SW 1271 (cell line): Measurements from ENCODE around the gene MLF1.
"Not testable (repeated sequence)": the region's sequence is repeated elsewhere in the genome, so short reads cannot be mapped to it uniquely, and the experiment has no call there.

Experiments used
- DNase-seq, 2 experiments: peaks; one replicate each; lab custom pipeline; 2025; lab: John Stamatoyannopoulos, UW

The MLF1 gene, protein sequence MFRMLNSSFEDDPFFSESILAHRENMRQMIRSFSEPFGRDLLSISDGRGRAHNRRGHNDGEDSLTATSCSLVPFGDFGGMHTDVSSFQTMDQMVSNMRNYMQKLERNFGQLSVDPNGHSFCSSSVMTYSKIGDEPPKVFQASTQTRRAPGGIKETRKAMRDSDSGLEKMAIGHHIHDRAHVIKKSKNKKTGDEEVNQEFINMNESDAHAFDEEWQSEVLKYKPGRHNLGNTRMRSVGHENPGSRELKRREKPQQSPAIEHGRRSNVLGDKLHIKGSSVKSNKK

DNA sequence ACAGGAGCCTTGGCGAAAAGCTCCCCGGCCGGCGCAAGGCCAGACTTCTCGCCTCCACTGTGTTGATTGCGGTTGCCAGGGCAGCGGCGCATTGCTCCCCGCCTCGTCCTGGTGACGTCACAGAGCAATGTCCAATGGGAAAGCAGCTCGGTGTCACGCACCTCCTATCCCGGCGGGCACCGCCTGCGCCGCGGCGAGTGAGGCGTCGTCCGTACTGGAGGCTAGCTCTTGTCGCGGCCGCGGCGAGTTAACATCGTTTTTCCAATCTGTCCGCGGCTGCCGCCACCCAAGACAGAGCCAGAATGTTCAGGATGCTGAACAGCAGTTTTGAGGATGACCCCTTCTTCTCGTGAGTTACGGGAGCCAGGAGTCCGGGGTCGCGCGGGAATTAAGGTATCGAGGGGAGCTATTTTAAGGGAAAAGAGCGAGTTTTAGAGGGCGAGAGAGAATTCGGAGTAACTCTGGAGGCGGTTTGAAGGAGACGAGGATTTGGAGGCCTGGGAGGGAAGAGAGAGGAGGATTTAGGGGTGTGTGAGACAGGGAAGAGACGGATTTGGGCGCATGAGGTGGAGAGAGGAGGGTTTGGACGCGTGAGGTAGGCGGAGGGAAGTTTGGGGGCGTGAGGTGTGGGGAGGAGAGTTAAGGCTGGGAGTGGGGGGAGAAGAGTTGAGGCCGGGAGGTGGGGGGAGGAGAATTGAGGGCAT, at the start of gene MLF1:
Gene MLF1 (plus strand): TSS at position 196 of the 704 bp plus-strand sequence. CDS start 107 bp downstream, at position 303.
- peak; percentile 73 to 88 for DNase-seq

DNA sequence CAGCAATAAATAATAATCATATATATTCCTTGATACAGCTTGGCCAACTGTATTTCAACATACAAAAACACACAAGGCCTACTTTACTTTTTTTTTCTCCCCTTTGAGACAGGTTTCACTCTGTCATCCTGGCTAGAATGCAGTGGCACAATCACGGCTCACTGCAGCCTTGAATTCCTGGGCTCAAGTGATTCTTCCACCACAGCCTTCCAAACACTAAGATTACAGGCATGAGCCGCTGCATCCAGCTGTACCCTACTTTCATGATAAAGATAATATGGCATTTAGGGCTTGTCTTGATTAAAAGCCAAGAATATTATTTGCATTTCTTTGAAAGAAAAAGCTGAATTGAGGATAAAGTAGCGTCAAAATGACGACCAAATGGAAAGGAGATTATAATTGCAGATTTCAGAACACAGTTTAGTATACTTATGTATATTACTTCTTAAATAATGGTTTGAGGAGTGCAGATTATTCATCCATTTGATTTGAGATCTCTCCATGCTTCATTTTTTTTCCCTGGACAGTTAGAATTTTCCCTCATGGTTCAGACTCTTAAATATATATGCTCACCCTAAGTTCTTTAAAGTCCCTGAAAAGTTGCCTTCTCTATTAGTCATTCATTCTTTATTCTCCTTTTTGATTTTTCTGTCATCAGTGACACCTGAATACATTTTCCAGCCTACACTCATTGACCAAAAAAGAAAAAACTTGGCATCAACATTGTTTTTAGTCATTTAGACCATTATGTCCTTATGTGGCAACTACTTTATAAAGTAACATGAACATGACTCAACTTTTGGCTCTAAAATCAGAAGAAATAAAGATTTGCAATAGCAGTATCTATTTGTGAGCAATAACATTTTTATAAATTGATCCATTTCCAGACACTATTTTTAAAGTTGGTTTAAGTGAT, 48.5 kb upstream of the MLF1 start:
- no peak for DNase-seq

DNA sequence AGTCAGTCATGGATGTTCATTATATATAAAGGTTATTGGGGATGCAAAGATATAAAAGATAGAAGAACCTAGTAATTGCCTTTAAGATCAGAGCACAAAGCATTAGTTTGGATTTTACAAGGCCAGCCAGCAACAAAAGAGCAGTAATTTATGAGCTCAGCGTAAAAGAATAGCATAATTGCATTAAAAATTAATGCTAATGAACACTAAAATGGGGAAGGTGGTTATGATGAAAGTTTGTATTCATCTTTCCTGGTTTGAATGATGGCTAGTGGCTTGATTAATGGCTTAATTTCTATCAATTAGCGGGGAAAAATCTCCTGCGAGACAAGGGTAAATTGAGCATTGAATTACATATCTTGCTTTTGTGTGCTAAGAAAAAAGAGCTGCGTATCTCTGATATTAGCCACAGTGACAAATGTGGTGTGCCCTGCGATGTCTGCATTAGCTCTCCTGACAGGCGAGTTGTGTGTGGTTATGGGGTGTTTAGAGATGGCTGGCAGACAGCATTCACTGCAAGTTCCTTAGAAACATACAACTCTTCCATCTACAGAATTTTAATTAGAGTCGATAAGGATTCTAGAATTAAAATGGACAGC, 42.8 kb upstream of the MLF1 start:
- no peak for DNase-seq

DNA sequence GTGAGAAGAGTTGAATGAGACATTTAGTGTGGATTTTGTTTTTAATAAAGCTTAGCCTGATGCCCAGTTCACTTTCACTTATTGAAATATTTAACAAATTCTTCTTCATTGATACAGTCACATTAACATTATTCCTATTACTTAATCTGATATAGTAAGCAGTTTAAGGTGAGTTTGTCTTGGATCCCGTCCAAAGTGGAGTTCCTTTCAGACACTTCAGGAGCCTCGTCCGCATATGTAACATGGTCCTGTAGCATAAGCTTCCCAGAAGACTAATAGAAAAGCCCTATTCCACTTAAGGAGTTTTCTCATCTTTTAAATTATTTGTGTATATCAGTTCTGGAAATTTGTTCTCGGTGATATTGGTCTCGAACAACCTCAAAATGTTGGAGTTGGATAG, 39.7 kb upstream of the MLF1 start:
- DNase-seq, result no peak

DNA sequence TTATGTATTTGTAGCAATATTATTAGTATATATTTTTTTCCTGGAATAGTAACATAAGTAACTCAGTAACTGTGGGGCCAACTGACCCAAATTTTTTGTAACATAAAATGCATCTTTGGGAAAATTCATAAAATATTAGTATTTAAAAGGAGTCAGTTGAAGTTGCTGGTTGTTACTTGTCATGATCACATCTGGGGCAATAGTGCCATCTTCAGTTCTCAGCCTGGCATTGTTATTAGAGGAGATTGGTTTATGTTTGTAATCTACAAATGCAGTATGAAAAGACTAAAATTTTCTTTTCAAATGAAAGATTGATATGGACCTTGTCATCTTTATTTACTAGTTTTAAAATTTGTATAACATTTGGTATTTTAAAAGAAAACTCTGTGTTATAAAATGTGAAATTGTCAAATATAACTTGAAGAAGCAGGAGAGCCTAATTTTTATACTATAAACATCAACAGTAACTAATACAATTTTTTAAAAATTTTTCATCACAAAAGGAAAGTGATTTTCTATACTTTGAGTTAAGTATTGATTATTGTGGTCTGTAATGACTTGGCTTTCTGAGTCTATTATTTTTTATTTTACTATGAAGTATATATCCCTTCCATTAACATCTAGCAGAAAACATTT, 38.8 kb upstream of the MLF1 start:
- DNase-seq, result peak in 1 of 2 experiments; percentile 49

DNA sequence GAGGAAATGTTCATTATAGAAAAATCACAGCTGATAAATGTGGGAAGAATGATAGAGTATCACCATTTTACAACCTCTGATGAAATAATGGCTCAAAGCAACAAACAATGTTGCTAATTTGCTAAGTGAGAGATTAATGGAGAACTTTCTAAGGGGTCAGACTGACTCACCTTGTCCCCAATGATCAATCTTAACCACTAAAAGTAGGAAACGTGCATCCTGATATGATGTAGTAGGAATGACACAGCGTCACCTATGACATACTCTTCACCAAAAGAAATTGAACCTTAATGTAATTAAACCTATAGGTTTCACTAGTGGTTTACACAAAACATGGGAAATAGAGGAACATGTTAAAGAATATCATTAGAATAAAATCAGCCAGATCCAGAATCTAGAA, 35.1 kb upstream of the MLF1 start:
- no peak for DNase-seq

DNA sequence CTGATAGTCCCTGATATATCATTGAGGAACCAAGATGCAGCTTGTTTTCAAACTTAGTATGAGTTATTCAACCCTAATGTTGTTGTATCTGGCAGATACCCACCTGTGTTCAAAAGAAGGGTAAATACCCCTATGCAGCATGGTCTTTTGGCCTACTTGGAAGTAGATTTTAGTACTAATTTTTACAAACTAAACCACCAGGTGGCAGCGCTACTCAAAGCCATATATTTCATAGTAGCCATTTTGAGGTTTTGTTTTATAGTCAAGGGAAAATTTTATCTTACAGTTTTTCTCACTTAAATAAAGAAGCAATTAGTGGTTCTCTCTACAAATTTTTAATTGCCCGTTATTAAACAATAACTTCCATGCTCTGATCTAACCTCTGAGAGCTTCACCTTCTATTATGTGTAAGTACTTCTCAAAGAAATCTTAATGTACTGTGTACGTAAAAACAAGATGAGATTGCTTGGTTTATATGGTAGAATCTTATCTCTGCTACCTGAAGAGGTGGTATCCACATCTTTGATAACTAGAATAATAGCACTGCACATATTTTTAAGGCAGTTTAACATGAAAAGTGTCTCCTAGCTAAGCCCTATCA, 31.5 kb upstream of the MLF1 start:
- peak in 1 of 2 experiments; percentile 44 for DNase-seq

DNA sequence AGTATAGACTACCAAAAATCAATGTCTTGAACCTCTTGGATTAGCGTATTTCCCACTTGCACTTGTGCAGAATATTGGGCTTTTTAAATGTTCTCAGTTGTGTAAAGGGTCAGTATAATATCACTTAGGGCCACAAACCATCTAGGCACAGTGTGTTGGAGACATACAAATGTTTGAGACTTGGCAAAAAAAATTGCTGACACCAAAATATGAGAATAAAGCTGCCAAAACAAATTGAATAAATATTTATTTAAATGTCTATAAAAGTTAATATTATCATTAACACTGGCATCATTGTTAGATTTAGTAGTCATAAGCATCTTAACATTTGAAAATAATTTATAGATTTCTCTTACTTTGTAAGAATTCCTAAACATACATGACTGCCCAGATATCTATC, 30.9 kb upstream of the MLF1 start:
- DNase-seq, result no peak

DNA sequence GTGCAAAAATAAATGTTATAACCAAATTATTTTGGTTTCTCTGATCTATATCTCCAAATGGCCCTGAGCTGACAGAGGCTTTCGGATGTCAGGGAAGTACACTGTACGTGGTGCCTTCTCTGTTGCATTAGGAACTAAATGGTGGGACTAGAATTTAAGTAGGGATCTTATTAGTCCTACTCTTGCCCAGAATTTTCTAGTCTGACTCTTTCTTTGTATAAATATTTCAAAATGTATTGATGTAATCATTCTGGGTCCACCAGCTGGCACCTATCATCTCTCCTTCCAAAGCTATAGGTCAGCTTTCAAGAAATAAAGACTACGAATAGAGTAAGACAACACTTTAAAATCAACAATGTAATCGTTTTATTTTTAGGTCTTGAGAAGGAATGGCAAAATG, 22.3 kb upstream of the MLF1 start:
- DNase-seq, result no peak

DNA sequence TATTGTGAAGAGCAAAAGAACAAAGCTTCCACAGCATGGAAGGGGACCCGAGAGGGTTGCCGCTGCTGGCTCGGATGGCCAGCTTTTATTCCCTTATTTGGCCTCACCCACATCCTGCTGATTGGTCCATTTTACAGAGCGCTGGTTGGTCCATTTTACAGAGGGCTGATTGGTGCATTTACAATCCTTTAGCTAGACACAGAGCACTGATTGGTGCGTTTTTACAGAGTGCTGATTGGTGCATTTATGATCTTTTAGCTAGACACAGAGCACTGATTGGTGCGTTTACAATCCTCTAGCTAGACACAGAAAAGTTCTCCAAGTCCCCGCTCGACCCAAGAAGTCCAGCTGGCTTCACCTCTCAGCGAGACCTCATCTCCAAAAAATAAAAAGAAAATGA, 21.1 kb upstream of the MLF1 start:
- DNase-seq, result not testable (repeated sequence)

DNA sequence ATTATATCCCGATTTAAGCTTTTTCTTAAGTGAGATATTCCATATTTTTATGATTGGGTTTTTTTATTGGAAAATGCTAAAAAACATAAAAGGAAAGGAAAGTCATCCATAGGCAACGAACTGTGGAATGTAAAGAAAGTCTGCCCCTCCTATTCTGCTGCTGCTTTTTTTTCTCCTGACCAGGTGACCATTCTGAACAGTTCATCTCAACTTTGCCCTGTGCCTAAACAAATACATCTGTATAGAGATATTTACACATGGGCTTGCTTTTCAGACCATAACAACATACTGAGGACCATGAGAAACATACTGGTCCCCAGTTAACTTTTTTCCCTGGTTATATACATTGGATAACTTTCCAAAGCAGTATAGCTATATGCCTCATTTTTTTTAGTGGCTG, 18.9 kb upstream of the MLF1 start:
- no peak for DNase-seq

DNA sequence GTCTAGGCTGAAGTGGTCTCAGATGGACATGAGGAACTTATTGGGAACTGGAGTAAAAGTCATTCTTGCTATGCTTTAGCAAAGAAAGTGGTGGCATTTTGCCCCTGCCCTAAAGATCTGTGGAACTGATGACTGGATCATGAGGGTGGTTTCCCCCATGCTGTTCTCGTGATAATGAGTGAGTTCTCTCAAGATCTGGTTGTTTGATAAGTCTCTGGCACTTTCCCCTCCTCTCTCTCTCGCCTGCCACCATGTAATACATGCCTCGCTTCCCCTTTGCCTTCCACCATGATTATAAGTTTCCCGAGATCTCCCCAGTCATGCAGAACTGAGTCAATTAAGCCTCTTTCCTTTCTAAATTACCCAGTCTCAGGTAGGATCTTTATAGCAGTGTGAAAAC, 11.5 kb upstream of the MLF1 start:
- no peak for DNase-seq

DNA sequence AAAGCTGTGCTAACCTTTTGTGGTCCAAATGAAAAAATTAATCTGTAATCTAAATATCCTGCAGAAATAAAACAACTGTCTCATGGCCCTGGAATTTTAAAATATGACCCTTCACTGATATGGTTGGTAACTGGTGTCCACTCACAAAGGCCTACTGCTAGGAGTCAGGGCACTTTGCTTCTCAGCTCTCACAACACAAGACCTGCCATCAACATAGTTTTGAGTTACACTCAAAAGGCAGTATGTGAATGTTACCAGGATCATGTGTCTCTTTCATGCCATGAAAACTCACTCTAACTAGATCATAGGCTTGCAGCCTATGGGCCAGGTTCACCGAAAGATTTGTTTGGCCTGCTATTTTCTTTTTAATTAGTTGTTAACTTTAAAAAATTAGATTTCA, 10.0 kb upstream of the MLF1 start:
- no peak for DNase-seq

DNA sequence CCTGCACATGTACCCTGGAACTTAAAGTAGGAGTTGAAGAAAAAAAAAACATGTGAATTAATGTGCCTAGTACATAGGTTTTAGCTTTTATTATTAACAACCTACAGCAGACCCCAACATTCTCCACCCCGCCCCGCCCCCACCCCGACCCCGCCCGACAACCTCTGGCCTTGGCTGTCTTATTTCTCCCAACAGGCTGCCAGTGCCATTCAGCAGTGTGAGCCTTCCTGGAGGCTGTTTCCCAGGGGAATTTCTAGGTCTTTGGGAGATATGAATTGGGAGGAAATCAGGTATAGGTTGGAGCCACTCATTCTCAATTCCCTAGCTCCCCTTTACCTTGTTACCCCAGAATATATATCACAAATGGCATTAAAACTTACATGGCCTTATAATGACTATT, 8.3 kb upstream of the MLF1 start:
- DNase-seq, result no peak

DNA sequence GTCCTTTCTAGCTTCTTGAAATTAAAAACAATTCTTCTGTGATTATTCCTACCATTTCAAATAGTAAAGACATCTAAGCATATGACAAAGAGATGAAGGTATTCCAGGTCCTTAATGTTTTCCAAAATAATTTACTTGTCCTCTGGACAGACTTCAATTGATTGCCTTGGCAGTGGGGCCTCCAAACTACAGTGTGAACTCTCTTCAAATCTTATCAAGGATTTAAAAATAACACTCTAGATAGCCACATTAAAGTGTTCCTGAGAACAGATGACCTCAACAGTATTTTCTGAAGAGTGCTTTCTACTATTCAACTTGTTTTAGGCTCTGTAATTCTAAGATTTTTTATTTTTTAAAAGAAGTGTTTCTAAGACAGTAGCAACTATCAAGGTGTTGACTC, 7.9 kb upstream of the MLF1 start:
- no peak for DNase-seq

DNA sequence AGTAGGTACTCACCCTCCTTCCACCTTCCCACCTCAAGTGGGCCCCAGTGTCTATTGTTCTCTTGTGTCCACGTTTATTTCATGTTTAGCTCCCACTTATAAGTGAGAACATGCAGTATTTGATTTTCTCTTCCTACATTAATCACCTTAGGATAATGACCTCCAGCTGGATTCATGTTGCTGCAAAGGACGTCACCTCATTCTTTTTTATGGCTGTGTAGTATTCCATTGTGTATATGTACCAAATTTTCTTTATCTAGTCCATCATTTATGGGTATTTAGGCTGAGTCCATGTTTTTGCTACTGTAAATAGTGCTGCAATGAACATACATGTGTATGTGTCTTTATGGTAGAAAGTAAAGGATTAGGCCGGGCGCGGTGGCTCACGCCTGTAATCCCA, 5.9 kb upstream of the MLF1 start:
- no peak for DNase-seq

DNA sequence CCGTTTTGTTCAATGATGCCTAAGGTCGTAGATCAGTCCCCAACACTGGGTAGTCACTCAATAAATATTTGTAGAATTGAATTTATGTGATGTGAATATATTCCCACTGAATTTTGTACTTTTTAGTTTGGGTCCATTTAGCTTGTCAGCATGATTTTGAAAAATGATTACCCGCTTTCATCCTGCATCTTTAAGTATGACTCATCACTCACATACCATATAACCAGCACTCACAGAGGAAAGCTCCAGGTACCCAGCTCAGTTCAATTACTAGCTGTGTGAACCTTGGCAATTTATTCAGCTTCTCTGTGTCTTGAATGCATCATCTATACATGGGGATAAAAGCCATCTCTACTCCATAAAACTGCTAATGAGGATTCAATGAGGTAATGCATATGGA, 2.2 kb upstream of the MLF1 start:
- no peak for DNase-seq

DNA sequence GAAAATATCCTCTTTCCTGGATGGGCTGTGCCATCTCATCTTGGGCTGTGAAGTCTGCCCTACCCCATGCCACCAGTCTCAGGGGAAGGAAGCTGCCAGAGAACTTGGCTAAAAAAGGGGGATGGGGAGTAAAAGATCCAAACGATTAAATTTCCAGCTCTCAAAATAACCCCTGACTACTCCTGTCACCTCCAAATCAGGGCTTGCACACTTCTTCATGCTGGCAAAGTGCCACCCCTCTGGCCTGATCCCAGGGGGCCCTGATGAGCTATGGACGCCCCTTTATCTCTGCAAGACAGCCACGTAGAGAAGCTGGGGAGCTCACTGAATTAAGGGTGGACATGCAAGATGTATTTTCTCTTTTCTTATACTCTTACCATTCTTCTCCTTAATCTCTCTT, 1.2 kb upstream of the MLF1 start:
- DNase-seq, result no peak

DNA sequence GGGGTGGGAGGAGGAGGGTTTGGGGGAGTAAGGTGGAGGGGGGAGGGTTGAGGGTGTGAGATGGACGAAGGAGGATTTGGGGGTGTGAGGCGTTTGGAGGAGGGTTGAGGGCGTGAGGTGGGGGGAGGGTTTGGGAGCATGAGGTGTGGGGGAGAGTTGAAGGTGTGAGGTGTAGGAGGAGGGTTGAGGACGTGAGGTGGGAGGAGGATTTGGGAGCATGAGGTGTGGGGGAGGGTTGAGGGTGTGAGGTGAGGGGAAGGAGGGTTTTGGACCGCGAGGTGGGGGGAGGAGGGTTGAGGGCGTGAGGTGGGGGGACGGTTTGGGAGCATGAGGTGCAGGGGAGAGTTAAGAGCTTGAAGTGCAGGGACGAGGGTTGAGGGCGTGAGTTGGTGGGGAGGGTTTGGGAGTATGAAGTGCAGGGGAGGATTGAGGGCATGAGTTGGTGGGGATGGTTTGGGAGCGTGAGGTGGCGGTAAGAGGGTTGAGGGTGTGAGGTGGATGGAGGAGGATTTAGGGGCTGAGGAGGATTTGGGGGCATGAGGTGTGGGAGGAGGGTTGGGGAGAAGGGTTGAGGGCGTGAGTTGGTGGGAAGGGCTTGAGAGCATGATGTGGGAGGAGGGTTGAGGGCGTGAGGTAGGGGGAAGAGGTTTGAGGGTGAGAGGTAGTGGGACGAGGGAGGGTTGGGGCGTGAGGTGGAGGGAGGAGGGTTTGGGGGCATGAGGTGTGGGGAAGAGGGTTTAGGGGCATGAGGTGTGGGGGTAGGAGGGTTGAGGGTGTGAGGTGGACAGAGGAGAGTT, 1.2 kb downstream of the MLF1 start:
- DNase-seq, result no peak

DNA sequence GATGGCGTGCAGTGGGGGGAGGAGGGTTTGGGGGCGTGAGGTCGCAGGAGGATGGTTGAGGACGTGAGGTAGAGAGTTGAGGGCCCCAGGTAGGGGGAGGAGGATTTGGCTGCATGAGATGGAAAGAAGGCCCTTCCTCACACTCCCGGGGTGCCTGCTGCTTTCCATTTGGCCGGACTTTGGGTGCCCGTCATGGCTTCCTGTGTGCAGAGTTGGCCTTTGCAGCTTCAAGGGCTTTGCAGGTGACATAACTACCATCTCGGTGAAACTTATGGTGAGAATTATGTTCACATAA, 1.7 kb downstream of the MLF1 start:
- no peak for DNase-seq

DNA sequence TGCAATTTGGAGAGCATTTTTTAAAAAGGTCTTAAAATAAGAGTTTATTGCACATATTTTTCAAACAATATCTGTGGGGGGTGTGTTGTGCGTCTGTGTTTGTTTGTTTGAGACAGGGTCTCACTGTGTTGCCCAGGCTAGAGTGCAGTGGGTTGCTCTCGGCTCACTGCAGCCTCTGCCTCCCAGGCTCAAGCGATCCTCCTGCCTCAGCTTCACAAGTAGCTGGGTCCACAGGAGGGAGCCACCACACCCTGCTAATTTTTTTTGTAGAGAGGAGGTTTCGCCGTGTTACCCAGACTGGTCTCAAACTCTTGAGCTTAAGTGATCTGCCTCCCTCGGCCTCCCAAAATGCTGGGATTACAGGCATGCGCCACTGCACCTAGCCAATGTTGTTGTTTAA, 2.7 kb downstream of the MLF1 start:
- no peak for DNase-seq
